PC-3 (cell line): ENCODE measurements around the gene FAM151B. TPM values are rescaled to one million over a fixed set of nuclear protein-coding genes. Genes with fewer than 3 reads are reported as not detected.

ENCODE experiments used
- ATAC-seq: fragments of 200-7000 bp; cut with Tn5 transposase; 2 replicates; pipeline ENCODE4 v1.9.1; 2020; ENCODE audit warnings: mild to moderate bottlenecking, moderate library complexity
- BruUV-seq: library from RNA; stranded (reverse); fragments of 400-500 nt; replicated peaks from 2 replicates; lab custom pipeline; 2021; lab: Mats Ljungman, UMichigan
- CTCF ChIA-PET: fragments of 300-600 bp; sonication (Branson Sonifier 250); formaldehyde crosslinking; loops from one replicate; lab custom pipeline; 2022; ENCODE audit warnings: antibody characterized with exemption; lab: Charles Lee
- POLR2A ChIA-PET: fragments of 300-600 bp; sonication (Branson Sonifier 250); formaldehyde crosslinking; loops from one replicate; lab custom pipeline; 2022; ENCODE audit warnings: antibody characterized with exemption; ENCODE audit not compliant: unreplicated experiment; lab: Charles Lee
- DNase-seq: peaks from one replicate; pipeline ENCODE4 v3.0.0-alpha.2; 2015
- H2AFZ ChIP-seq: fragments of 300-600 bp; sonication (generic); 2 replicates; pipeline ENCODE4 v1.6.0; 2016; ENCODE audit warnings: antibody characterized with exemption, low read length
- H3F3A ChIP-seq: fragments of 300-600 bp; sonication (generic); one replicate; pipeline ENCODE4 v1.6.0; 2017; ENCODE audit warnings: antibody characterized with exemption, low read length, control low read depth, mild to moderate bottlenecking; ENCODE audit not compliant: unreplicated experiment
- H3K27ac ChIP-seq: fragments of 300-600 bp; sonication (generic); 2 replicates; pipeline ENCODE4 v1.5.1; 2016; ENCODE audit warnings: mild to moderate bottlenecking, low read length
- H3K27me3 ChIP-seq: fragments of 300-600 bp; sonication (generic); 2 replicates; pipeline ENCODE4 v1.6.1; 2016; ENCODE audit warnings: low read length, mixed read lengths
- H3K36me3 ChIP-seq: fragments of 300-600 bp; sonication (generic); 2 replicates; pipeline ENCODE4 v1.6.1; 2016; ENCODE audit warnings: low read depth, mixed run types, low read length, mixed read lengths
- H3K4me1 ChIP-seq: fragments of 300-600 bp; sonication (generic); 2 replicates; pipeline ENCODE4 v1.5.1; 2016; ENCODE audit warnings: low read length; ENCODE audit not compliant: insufficient read depth
- H3K4me2 ChIP-seq: fragments of 300-600 bp; sonication (generic); 2 replicates; pipeline ENCODE4 v1.6.0; 2016; ENCODE audit warnings: low read length
- H3K4me3 ChIP-seq: fragments of 300-600 bp; sonication (generic); 2 replicates; pipeline ENCODE4 v1.5.1; 2016; ENCODE audit warnings: mild to moderate bottlenecking, low read length, mixed read lengths
- H3K79me2 ChIP-seq: fragments of 300-600 bp; sonication (generic); 2 replicates; pipeline ENCODE4 v1.6.1; 2017; ENCODE audit warnings: low read length, mixed read lengths
- H3K9ac ChIP-seq: fragments of 300-600 bp; sonication (generic); 2 replicates; pipeline ENCODE4 v1.6.0; 2016; ENCODE audit warnings: mild to moderate bottlenecking, low read length
- H3K9me2 ChIP-seq: fragments of 300-600 bp; sonication (generic); replicated peaks from 2 replicates; pipeline ENCODE4 v1.6.1; 2016; ENCODE audit warnings: mixed run types, low read length, mixed read lengths
- H3K9me3 ChIP-seq: fragments of 300-600 bp; sonication (generic); 2 replicates; pipeline ENCODE4 v1.6.1; 2016; ENCODE audit warnings: low read length, mixed read lengths
- H4K20me1 ChIP-seq: fragments of 300-600 bp; sonication (generic); 2 replicates; pipeline ENCODE4 v1.6.1; 2016; ENCODE audit warnings: low read length, mixed read lengths
- EZH2 ChIP-seq: fragments of 300-600 bp; sonication (generic); IDR thresholded peaks from one replicate; pipeline ENCODE4 v1.6.1; 2017; ENCODE audit warnings: antibody characterized with exemption, mild to moderate bottlenecking, low read length; ENCODE audit not compliant: unreplicated experiment
- EZH2phosphoT487 ChIP-seq: fragments of 300-600 bp; sonication (generic); IDR thresholded peaks from 2 replicates; pipeline ENCODE4 v1.6.1; 2018; ENCODE audit warnings: mild to moderate bottlenecking, antibody characterized with exemption, low read length, borderline replicate concordance
- intact Hi-C: fragments of 100-400 bp; cut with micrococcal nuclease; formaldehyde crosslinking; loops from 2 replicates; pipeline ENCODE4 v1.9.0; 2023
- total RNA-seq: library from RNA; depleted of rRNA; stranded (reverse); fragments of >200 nt; gene quantifications from 2 replicates; pipeline ENCODE4 v1.2.3, GENCODE V29; 2014
- TF ChIP-seq, protein P1 (sequence below): fragments of 300-600 bp; sonication (generic); conservative IDR thresholded peaks from 2 replicates; pipeline ENCODE4 v1.5.1; 2017; ENCODE audit warnings: antibody characterized with exemption, low read depth, mild to moderate bottlenecking, low read length

Gene FAM151B
- total RNA-seq, 1 experiment from 2014 or later, result 1.7 TPM

DNA sequence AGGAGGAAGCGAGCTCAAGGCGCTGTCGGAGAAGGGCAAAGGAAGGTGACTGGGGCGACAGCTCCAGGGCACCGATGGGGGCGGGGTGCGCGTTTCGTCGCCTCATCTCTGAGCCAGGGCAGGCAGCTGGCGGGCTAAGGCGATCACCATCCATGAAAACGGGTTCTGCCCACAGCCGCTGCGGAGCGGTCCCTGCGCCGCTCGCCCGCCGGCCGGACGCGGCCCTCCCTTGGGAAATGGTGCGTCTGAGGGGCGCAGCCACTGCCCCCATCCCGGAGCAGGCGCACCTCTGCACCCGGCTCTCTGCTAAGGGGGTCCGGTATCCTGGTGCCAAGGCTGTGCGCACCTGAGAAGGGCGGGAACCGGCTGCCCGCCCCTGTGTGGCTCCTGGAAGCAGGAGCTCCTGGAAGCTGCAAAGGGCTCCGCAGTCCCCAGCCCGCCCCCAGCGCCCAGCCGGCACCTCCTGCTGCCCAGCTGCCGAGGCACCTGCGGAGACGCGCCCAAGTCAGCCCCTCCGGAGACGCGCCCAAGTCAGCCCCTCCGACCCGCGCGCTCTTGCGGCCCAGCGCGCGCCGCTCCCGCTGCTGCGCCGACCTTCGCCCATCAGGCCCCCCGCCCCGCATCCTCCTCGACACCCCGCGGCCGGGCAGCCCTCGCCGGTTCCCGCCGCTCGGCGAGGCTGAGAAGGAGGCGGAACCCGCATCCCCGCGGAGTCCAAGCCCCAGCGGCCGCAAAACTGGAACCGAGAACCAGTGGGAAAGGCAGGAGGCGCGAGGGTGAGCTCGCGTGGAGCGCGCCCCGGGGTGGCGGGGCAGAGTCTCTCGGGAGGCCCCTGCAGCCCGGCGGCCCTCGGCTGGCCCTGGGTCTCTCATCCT, 81.4 kb downstream of the FAM151B start:
- POLR2A ChIA-PET, result no interaction called here
- no peaks in the 10 kb centered on the region for H4K20me1 ChIP-seq
- no TSS peak for BruUV-seq
- H3K4me2 ChIP-seq, result no peak overlapping the region
- H3F3A ChIP-seq, result no peaks in the 10 kb centered on the region
- intact Hi-C loops, result no loop called here
- no peak overlapping the region for H2AFZ ChIP-seq
- H3K27me3 ChIP-seq, result peaks cover 3% of the 10 kb centered on the region; the same call in 1 of the 2 replicates
- no peaks in the 10 kb centered on the region for H3K79me2 ChIP-seq
- TF ChIP-seq EZH2 (no peak), EZH2phosphoT487 (no peak)
- TF ChIP-seq, protein P1, sequence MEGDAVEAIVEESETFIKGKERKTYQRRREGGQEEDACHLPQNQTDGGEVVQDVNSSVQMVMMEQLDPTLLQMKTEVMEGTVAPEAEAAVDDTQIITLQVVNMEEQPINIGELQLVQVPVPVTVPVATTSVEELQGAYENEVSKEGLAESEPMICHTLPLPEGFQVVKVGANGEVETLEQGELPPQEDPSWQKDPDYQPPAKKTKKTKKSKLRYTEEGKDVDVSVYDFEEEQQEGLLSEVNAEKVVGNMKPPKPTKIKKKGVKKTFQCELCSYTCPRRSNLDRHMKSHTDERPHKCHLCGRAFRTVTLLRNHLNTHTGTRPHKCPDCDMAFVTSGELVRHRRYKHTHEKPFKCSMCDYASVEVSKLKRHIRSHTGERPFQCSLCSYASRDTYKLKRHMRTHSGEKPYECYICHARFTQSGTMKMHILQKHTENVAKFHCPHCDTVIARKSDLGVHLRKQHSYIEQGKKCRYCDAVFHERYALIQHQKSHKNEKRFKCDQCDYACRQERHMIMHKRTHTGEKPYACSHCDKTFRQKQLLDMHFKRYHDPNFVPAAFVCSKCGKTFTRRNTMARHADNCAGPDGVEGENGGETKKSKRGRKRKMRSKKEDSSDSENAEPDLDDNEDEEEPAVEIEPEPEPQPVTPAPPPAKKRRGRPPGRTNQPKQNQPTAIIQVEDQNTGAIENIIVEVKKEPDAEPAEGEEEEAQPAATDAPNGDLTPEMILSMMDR, result no peak
- no peak overlapping the region for H3K27ac ChIP-seq
- H3K4me1 ChIP-seq, result no peaks in the 10 kb centered on the region
- H3K9me2 ChIP-seq, result no peaks in the 10 kb centered on the region
- no peaks in the 10 kb centered on the region for H3K9me3 ChIP-seq
- H3K4me3 ChIP-seq, result no peak overlapping the region
- DNase-seq (no peak), ATAC-seq (no peak)
- CTCF ChIA-PET, result no interaction called here
- no peaks in the 10 kb centered on the region for H3K36me3 ChIP-seq
- H3K9ac ChIP-seq, result no peak overlapping the region

DNA sequence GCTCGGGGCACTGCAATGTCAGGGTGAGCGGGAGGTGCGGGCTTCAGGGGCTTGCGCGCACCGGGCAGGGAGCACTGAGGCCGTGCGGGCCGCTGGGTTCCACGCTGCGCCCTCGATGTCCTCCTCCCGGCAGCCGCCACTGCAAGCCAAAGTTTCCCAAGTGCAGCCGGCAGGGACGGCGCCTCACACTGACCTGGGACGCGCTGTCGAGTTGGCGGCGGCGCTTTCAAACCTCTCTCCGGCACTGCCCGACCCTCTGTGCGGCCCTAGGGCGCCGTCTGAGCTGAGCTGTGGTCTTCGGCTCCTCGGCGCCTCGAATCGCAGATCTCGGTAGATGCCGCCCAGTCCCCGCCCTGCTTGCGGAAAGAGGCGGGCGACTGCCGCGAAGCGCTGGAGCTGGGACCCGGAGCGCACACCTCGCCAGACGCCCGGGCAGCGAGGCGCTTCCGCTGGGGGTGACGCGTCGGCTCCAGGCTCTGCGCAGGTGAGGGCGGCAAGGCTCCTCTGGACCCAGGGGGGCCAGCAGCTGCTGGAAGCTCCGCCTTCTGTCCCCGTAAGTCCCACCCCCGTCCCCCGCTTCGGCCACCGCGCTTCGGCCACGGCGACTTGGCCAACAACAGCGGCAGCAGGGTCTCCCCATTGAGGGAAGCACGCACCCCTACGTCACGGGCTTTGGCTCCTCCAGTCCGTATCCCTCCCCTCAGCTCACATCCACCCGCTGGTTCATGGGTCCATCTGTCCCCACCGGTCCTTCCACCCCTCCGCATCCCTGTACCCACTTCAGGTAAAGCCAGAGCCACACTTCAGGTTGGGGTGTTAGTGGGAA, 82.3 kb downstream of the FAM151B start, which contains the start of gene ANKRD34B:
ANKRD34B (minus strand) TSS at position 320 of the 826 bp plus-strand sequence. CDS start 10,261 bp downstream, outside the sequence.
- H3K9me3 ChIP-seq, result no peaks in the 10 kb centered on the region
- no peak within 1 kb of the TSS for H3K4me2 ChIP-seq
- no peak within 1 kb of the TSS for H3K9ac ChIP-seq
- H3K27me3 ChIP-seq, result peaks cover 10% of the 10 kb centered on the region; the same call in 1 of the 2 replicates
- intact Hi-C loops, result no loop called here
- no peaks in the 10 kb centered on the region for H3K79me2 ChIP-seq
- no peak for ATAC-seq
- H3K27ac ChIP-seq, result no peak within 1 kb of the TSS
- H3K4me1 ChIP-seq, result no peaks in the 10 kb centered on the region
- CTCF ChIA-PET, result no interaction called here
- TF ChIP-seq, protein P1, result no peak
- TF ChIP-seq EZH2 (no peak), EZH2phosphoT487 (no peak)
- BruUV-seq, result no TSS peak
- no peak for DNase-seq
- H2AFZ ChIP-seq, result no peak within 1 kb of the TSS
- POLR2A ChIA-PET, result no interaction called here
- no peaks in the 10 kb centered on the region for H3F3A ChIP-seq
- H4K20me1 ChIP-seq, result no peaks in the 10 kb centered on the region
- H3K36me3 ChIP-seq, result no peaks in the 10 kb centered on the region
- H3K9me2 ChIP-seq, result no peaks in the 10 kb centered on the region
- no peak within 1 kb of the TSS for H3K4me3 ChIP-seq
